Stimulated activated CD4-positive, alpha-beta T cell treated with anti-CD3 and anti-CD28 coated beads, TNF-alpha, amount 100 ng/mL, for 4 hours (primary cell): ENCODE results near the gene LARGE1.

ENCODE experiments used
- DNase-seq, 3 experiments: peaks; one replicate each; pipeline ENCODE4 v3.0.0-alpha.2; 2020; ENCODE audit warnings: low read depth in 3 of 3

The LARGE1 gene

GRCh38 chr22:33563220-33563964 lies 356.9 kb downstream of the LARGE1 start:
- no peak for DNase-seq

- no peak for DNase-seq
These were observed 357.8 kb downstream of the LARGE1 start for GRCh38 chr22:33562501-33562900.

GRCh38 chr22:33561149-33561807 lies 359.0 kb downstream of the LARGE1 start:
- DNase-seq: no peak

- DNase-seq: no peak
These were observed 362.4 kb downstream of the LARGE1 start for GRCh38 chr22:33557836-33558235.

GRCh38 chr22:33555814-33556522 lies 364.3 kb downstream of the LARGE1 start:
- no peak for DNase-seq

GRCh38 chr22:33553493-33553892 lies 366.8 kb downstream of the LARGE1 start:
- no peak for DNase-seq

- DNase-seq: no peak
These were observed 375.6 kb downstream of the LARGE1 start for GRCh38 chr22:33544707-33545106.

GRCh38 chr22:33542722-33543121 lies 377.6 kb downstream of the LARGE1 start:
- DNase-seq: no peak

- no peak for DNase-seq
These were observed 378.1 kb downstream of the LARGE1 start for GRCh38 chr22:33542153-33542552.

GRCh38 chr22:33539902-33540751 lies 380.1 kb downstream of the LARGE1 start:
- no peak for DNase-seq

- no peak for DNase-seq
These were observed 380.9 kb downstream of the LARGE1 start for GRCh38 chr22:33539202-33539901.

GRCh38 chr22:33538277-33538885 lies 381.9 kb downstream of the LARGE1 start:
- DNase-seq: no peak

GRCh38 chr22:33537059-33537458 lies 383.2 kb downstream of the LARGE1 start:
- no peak for DNase-seq

- no peak for DNase-seq
These were observed 384.1 kb downstream of the LARGE1 start for GRCh38 chr22:33535937-33536875.

GRCh38 chr22:33529424-33530113 lies 390.7 kb downstream of the LARGE1 start:
- no peak for DNase-seq

- DNase-seq: no peak
These were observed 392.1 kb downstream of the LARGE1 start for GRCh38 chr22:33528183-33528582.

GRCh38 chr22:33526434-33527107 lies 393.7 kb downstream of the LARGE1 start:
- DNase-seq: no peak

- no peak for DNase-seq
These were observed 395.6 kb downstream of the LARGE1 start for GRCh38 chr22:33524511-33525260.
